Natural killer cell (primary cell): Measurements from ENCODE around the gene CD96. TPM values are rescaled to one million over a fixed set of nuclear protein-coding genes. Genes with fewer than 3 reads are reported as not detected.

Experiments
- ATAC-seq, 3 donors: fragments of 150-1000 bp in 2 of 3; fragments of 200-7000 bp in 1 of 3; cut with Tn5 transposase; 1 replicate in 1 of 3; 2 replicates in 2 of 3; pipeline ENCODE4 v1.10.0; 2021; ENCODE audit warnings: mild to moderate bottlenecking in 2 of 3, moderate library complexity in 2 of 3
- DNase-seq, 2 donors: peaks; one replicate each; pipeline versions ENCODE4 v3.0.0 to v3.0.0-alpha.2; 2013 to 2021; ENCODE audit warnings: mixed read lengths in 1 of 2
- H3K27ac ChIP-seq: one replicate; pipeline ENCODE4 v1.5.1; 2013; ENCODE audit warnings: mild to moderate bottlenecking, low read length
- H3K27me3 ChIP-seq: one replicate; pipeline ENCODE4 v1.6.1; 2013; ENCODE audit warnings: low read length; ENCODE audit not compliant: control insufficient read depth, insufficient read depth
- H3K36me3 ChIP-seq: one replicate; pipeline ENCODE4 v1.6.1; 2013; ENCODE audit warnings: low read length; ENCODE audit not compliant: control insufficient read depth, insufficient read depth
- H3K4me1 ChIP-seq: one replicate; pipeline ENCODE4 v1.6.1; 2013; ENCODE audit warnings: low read length; ENCODE audit not compliant: control insufficient read depth, insufficient read depth
- H3K4me3 ChIP-seq: one replicate; pipeline ENCODE4 v1.5.1; 2013; ENCODE audit warnings: low read length
- H3K9me3 ChIP-seq: one replicate; pipeline ENCODE4 v1.6.1; 2013; ENCODE audit warnings: low read length; ENCODE audit not compliant: control insufficient read depth, insufficient read depth
- H3K27ac Mint-ChIP-seq, 2 donors: one replicate each; pipeline ENCODE4 v1.8.0; 2022; ENCODE audit warnings: mild to moderate bottlenecking in 2 of 2, mixed read lengths in 2 of 2, moderate library complexity in 1 of 2
- H3K27me3 Mint-ChIP-seq, 2 donors: one replicate each; pipeline ENCODE4 v1.8.0; 2022; ENCODE audit warnings: low read depth in 2 of 2, mixed read lengths in 2 of 2
- H3K36me3 Mint-ChIP-seq: one replicate; pipeline ENCODE4 v1.8.0; 2022; ENCODE audit warnings: mixed read lengths
- H3K4me1 Mint-ChIP-seq, 2 donors: one replicate each; pipeline ENCODE4 v1.8.0; 2022; ENCODE audit warnings: mixed read lengths in 2 of 2
- H3K4me3 Mint-ChIP-seq: one replicate; pipeline ENCODE4 v1.8.0; 2022; ENCODE audit warnings: mild to moderate bottlenecking, moderate library complexity, mixed read lengths
- H3K9me3 Mint-ChIP-seq, 2 donors: one replicate each; pipeline ENCODE4 v1.8.0; 2022; ENCODE audit warnings: mixed read lengths in 2 of 2
- CTCF ChIP-seq: fragments of 200-600 bp; IDR thresholded peaks from one replicate; pipeline ENCODE4 v1.8.0; 2022; ENCODE audit warnings: antibody characterized with exemption
- WGBS: methylation state at CpG from one replicate; pipeline ENCODE4 v1.1.7; 2013; ENCODE audit warnings: missing lambda C conversion rate; ENCODE audit not compliant: insufficient coverage; 5-methylcytosine and 5-hydroxymethylcytosine counted together
- intact Hi-C: fragments of 100-400 bp; cut with micrococcal nuclease; formaldehyde crosslinking; loops from one replicate; pipeline ENCODE4 v1.14.2; 2022
- total RNA-seq, 4 donors: library from RNA; stranded (reverse); fragments of 120-200 nt in 1 of 4; gene quantifications; one replicate each; pipeline versions ENCODE4 v1.2.3 to v1.2.4, GENCODE V29; 2013 to 2022

Gene CD96
- total RNA-seq, 3 donors from 2014 or later (not counting 1 experiment from before 2014, with no cell fraction given), result 146 to 191 (median 166) TPM

GRCh38 chr3:111598552-111598951 is 56.6 kb downstream of the CD96 start:
- Histone ChIP-seq H3K4me3 (no peak overlapping the region), H3K36me3 (peaks cover 45% of the 10 kb centered on the region), H3K9me3 (no peaks in the 10 kb centered on the region), H3K4me1 (peaks cover 3% of the 10 kb centered on the region), H3K27ac (no peak overlapping the region), H3K27me3 (no peaks in the 10 kb centered on the region)
- TF ChIP-seq CTCF, result no peak
- Mint-ChIP-seq H3K36me3 (peaks cover 24% of the 10 kb centered on the region), H3K27me3 (no peaks in the 10 kb centered on the region), H3K4me1 (peaks cover 15 to 28% of the 10 kb centered on the region in 2 donors), H3K27ac (peak overlapping the region in 1 of 2 donors; percentile 70), H3K4me3 (no peak overlapping the region), H3K9me3 (no peaks in the 10 kb centered on the region)
- DNase-seq (no peak), ATAC-seq (no peak)
- intact Hi-C loops, result no loop called here
- no CpG with 5 or more reads among the region's 2 CpGs for WGBS

- intact Hi-C loops, result no loop called here
- peaks cover 8 to 15% of the 10 kb centered on the region in 2 donors for H3K4me1 Mint-ChIP-seq
Measured at GRCh38 chr3:111601810-111602209, 59.8 kb downstream of the CD96 start.

GRCh38 chr3:111603679-111604078 is 61.7 kb downstream of the CD96 start:
- Histone ChIP-seq H3K27ac (no peak overlapping the region), H3K4me3 (no peak overlapping the region), H3K36me3 (peaks cover 41% of the 10 kb centered on the region), H3K4me1 (peaks cover 7% of the 10 kb centered on the region), H3K9me3 (no peaks in the 10 kb centered on the region), H3K27me3 (no peaks in the 10 kb centered on the region)
- Mint-ChIP-seq H3K4me3 (no peak overlapping the region), H3K9me3 (peaks cover 0 to 2% of the 10 kb centered on the region in 2 donors), H3K27me3 (no peaks in the 10 kb centered on the region), H3K4me1 (peaks cover 19% of the 10 kb centered on the region in 2 donors), H3K27ac (peak overlapping the region in 1 of 2 donors; percentile 9), H3K36me3 (peaks cover 21% of the 10 kb centered on the region)
- WGBS, result 73% methylated on average over 1 of the region's 1 CpG
- DNase-seq, result no peak
- intact Hi-C loops, result no loop called here
- TF ChIP-seq CTCF, result no peak
- no peak for ATAC-seq

More at GRCh38 chr3:111601810-111602209, 59.8 kb downstream of the CD96 start:
- WGBS, result no CpG with 5 or more reads among the region's 4 CpGs
- Histone ChIP-seq H3K4me3 (no peak overlapping the region), H3K27ac (no peak overlapping the region), H3K9me3 (no peaks in the 10 kb centered on the region), H3K27me3 (no peaks in the 10 kb centered on the region), H3K4me1 (peaks cover 3% of the 10 kb centered on the region), H3K36me3 (peaks cover 47% of the 10 kb centered on the region)
- Mint-ChIP-seq H3K36me3 (peaks cover 28% of the 10 kb centered on the region), H3K4me3 (no peak overlapping the region), H3K27ac (no peak overlapping the region), H3K9me3 (no peaks in the 10 kb centered on the region), H3K27me3 (no peaks in the 10 kb centered on the region)
- ATAC-seq, result no peak
- TF ChIP-seq CTCF, result no peak
- no peak for DNase-seq

DNA sequence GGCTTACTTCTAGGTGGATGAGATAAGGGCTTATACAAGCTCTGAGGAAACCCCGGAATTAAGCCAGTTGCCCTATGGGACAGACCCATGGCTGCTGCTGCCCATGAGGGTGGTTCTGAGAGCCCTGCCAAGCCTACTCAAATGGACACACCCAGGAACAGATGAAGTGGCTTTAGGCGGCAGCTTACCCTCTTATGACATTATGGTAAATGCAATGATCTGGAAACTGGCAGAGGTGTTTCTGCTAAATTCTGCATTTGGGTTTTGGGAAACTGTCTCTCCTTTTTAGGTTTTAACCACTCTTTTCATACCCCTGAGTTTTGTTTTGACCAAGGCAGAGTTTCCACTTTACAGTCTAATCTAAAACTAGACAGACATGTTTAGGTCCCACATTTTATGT is 62.1 kb downstream of the CD96 start:
- H3K36me3 Mint-ChIP-seq, result peaks cover 26% of the 10 kb centered on the region
- H3K9me3 ChIP-seq, result no peaks in the 10 kb centered on the region
- H3K4me1 Mint-ChIP-seq, result peaks cover 23% of the 10 kb centered on the region in 2 donors
- no peak for DNase-seq
- peaks cover 43% of the 10 kb centered on the region for H3K36me3 ChIP-seq
- intact Hi-C loops, result no loop called here
- no peaks in the 10 kb centered on the region for H3K27me3 Mint-ChIP-seq
- H3K27ac Mint-ChIP-seq, result peak overlapping the region in 1 of 2 donors; percentile 9
- ATAC-seq, result no peak
- no peak overlapping the region for H3K4me3 ChIP-seq
- TF ChIP-seq CTCF, result no peak
- WGBS, result 76% methylated on average over 2 of the region's 2 CpGs
- peaks cover 0 to 2% of the 10 kb centered on the region in 2 donors for H3K9me3 Mint-ChIP-seq
- H3K4me1 ChIP-seq, result peaks cover 7% of the 10 kb centered on the region
- no peak overlapping the region for H3K27ac ChIP-seq
- no peaks in the 10 kb centered on the region for H3K27me3 ChIP-seq
- no peak overlapping the region for H3K4me3 Mint-ChIP-seq
